HG02852 (cell line): ENCODE data around the gene SLC15A5.

Experiments used
- ATAC-seq: cut with Tn5 transposase; IDR thresholded peaks from one replicate; pipeline ENCODE4 v1.9.1; 2021; ENCODE audit warnings: mild to moderate bottlenecking, moderate library complexity; ENCODE audit not compliant: unreplicated experiment

SLC15A5 gene

DNA sequence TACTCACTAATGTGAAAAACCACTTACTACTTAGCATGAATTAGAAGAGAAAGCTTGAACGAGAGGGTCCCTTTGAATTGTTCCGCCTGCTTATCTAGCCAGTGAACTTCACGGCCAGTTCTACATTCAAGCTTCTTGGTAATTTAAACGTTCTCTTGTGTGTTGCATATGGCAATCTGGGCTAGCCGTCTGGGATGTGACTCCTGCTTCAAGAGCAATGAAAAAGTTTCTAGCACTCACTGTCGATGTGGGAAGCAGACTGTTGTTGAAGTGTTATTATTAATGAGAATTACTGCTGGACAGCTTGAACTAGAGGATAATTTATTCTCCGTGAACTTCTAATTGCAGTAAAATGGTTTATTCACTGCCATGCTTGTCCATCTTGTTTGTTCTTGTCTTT, 93.9 kb downstream of the SLC15A5 start:
- ATAC-seq: no peak

- ATAC-seq: no peak
These were observed 101.6 kb downstream of the SLC15A5 start for GRCh38 chr12:16175840-16176239.

DNA sequence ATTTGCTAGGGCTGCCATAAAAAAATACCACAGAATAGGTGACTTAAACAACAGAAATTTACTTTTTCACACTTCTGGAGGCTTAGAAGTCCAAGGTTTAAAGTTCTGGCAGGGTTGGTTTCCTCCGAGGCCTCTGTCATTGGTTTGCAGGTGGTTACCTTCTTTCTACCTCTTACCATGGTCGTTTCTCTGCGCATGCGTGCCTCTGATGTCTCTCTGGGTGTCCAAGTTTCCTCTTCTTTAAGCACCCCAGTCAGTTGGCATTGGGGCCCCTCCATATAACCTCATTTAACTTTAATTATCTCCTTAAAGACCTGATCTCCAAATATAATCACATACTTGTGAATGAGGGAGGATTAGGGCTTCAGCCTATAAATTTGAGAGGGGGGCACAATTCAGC, 103.2 kb downstream of the SLC15A5 start:
- ATAC-seq: no peak

DNA sequence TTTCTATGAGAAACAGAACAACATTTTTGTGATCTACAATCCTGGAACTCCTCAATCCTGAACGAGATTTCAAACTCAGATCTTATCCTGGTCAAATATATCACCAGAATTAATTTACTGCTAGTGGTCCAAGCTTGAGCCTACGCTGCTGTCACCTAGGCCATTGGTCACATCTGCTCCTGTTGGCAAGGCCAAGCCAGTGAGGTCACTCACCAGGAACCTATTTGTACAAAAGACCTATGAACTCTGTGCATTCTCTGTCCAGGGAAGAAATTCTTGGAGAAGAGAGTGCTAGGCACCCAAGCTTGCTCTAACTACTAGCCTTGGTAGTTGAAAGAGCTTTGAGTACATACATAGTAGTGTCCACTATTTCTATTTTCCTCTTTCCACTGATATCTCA, 106.1 kb downstream of the SLC15A5 start:
- ATAC-seq: no peak

GRCh38 chr12:16168078-16168477, 109.4 kb downstream of the SLC15A5 start:
- no peak for ATAC-seq

DNA sequence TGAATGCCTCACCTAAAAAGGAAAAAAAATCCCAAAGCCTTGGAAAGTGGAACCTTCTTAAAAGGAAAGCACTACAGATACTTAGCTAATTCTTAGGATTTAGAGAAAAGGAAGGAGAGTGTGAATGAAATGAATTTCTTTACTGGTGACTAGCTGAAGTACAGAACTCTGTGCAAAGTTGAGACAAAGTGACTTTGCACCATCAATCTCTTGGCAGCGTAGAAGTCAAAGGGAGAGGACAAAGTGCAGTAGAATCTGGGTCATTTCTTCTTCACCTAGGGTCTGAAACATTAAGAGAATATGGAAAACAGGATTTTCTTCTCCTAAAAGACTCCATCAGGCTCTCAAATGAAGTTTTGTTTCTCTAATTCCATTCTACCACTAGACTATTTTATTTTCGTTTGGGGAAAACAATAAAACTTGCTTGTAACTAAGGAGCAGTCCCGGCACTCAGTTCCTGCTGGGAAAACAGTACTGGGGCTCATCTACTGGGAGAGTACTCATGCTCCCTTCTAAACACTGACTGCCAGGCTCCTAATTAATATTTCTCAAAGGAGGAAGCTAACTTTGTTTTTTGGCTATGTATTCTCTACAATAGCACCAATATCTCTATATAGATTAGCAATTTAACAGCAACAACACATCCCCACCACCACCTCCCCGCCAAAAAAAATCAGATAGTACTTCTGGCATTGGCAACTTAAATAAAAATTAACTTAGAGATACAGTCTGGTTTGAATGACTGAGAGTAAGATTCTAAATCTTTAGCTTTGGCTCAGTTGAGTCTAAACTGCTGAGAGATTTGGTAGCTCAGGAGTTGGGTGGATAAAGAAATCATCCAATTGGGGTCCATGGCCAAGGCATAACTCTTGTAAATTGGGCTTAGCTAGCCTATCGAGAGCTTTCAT, 110.7 kb downstream of the SLC15A5 start:
- ATAC-seq: no peak

DNA sequence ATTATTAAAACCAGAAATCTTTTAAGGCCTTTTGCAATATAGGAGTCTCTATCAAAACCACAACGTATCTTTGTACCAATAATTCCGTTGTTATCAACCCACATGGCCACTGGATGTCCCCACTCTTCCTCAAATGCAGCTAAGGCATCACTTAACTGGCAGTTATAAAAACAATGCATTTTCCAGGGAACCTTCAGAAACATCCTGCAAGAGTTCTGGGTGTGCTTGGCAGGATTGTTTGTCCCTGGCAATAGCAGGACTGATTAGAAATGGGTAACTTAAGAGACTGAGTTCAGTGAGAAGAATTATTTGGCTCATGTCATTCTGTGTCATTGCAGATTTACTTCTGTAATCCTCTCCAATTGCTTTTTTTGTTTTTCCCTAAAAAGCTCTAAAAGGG, 112.0 kb downstream of the SLC15A5 start:
- ATAC-seq: no peak

GRCh38 chr12:16163901-16164300, 113.6 kb downstream of the SLC15A5 start:
- ATAC-seq: no peak

DNA sequence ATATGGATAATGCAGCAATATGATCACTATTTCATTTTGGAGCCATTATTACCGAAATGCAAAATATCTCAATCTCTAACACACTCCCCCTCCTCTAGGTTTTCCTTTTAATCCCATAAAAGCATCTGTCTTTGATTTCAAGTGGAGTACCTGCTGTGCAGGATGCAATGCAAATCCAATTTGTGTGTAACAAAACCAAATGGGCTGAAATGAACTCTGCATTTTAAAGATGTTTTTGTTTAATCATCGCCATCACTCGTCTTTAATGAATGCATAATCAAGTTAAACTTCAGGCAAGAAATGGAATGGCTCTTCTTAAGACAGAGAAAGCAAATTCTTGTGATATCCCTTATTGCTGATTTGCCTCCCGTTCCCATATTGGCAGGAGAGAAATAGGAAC, 114.3 kb downstream of the SLC15A5 start:
- no peak for ATAC-seq

GRCh38 chr12:16159571-16159970, 117.9 kb downstream of the SLC15A5 start:
- ATAC-seq: no peak

DNA sequence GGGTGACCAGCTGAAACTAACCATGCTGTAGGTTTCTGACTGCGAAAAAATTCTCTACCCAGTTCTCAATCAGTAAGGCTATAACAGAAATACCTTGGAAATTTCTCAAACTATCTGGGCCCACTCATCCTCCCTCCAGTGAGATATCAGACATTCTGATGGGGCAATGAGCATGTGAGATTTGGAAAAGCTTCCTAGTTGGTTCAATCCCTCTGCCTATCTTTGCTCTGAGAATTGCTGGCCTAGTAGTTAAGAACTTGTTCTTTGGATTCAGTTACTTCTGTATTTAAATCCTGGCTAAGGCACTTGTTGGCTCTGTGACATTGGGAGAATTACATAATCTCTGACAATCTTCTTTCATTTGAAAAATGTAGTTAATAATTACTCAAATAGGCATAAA, 119.4 kb downstream of the SLC15A5 start:
- no peak for ATAC-seq

DNA sequence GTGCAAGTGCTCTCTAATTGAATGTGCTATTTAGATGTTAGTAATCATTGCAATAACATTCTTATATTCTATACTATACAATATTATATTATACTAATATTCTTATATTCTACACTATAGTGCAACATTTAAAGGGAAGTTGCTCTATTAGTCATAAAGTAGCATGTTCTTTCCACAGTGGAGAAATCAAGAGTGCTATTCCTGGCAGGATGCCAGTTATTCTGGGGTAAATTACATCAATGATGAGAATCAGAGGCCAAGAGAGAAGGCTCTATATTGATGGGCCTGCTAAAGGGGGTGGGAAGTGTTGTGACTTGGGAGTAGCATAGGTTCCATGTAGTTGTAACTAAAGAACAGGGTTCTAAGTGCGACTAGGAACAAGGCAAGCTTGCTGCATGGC, 121.5 kb downstream of the SLC15A5 start:
- no peak for ATAC-seq

GRCh38 chr12:16154990-16155389, 122.5 kb downstream of the SLC15A5 start:
- no peak for ATAC-seq

DNA sequence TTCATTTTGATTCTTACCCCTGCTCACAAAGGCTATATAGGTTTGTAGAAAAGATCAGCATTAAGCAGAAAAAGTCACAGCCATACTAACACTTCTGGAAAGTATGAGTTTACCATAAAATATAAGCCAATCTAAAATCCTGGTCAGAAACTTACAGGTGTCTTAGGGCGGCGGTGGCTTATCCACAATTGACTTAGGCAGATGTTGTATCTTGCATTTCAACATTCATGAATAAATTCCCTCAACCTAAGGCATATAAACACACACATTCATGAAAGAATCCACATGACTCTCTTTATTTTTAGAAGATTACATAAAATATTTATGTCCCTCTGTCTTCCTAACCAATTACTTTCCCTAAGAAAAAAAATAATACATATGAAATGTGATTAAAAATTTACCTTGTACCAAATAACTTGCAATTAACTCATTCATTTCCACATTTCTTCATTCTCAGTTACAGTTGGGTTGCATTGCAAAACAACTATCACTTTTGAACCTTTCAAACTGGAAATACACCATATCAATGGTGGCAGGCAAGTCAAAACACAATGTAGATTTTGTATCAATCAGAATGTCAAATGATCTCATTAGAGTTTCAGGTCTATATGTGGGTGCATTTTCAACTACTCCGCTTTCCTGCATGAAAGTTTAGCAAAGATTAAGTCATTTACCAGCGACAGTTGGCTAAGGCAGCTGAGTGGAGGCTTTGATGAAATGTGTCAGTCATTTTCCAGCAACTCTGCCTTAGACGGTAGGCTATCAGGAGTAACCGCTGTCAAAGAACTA, 124.4 kb downstream of the SLC15A5 start:
- no peak for ATAC-seq

- no peak for ATAC-seq
These were observed 127.2 kb downstream of the SLC15A5 start for GRCh38 chr12:16150276-16150675.

- no peak for ATAC-seq
These were observed 128.5 kb downstream of the SLC15A5 start for GRCh38 chr12:16148938-16149337.
